GM21528 (cell line): ENCODE measurements around the gene GCGR.
"Not testable (repeated sequence)": the region's sequence is repeated elsewhere in the genome, so short reads cannot be mapped to it uniquely, and the experiment has no call there.

Experiments used
- ATAC-seq: cut with Tn5 transposase; IDR thresholded peaks from one replicate; pipeline ENCODE4 v1.9.1; 2021; ENCODE audit warnings: mild to moderate bottlenecking, moderate library complexity; ENCODE audit not compliant: unreplicated experiment, low FRiP score

The GCGR gene

DNA sequence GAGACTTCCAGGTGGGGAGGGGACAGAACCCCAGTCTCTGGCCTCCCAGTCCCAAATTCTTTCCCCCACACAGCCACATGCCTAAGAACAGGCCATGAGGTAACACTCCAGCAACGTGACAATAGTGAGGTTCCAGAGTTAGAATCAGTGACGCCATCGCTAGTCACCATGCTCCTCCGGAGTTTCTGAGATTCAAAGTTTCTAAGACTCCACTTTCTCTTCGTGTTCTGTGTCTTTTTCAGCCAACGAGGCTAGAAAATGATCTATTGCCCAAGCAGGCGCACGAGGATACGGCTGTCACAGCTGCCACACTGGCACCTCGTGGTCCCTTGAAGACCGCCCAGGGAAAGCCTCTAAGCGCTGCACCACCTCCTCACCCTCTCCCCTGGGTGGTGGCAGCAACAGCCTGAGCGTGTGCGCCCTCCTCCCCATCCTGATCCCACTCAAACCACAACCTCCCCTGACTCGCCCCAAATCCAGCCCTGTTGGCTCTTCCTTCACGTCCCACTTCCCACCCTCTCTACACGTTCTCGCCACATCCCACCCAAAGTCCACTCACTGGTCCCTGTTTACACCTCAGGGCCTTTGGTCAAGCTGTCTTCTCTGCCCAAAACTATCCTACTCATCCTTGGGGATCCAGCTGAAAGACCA is 28.1 kb downstream of the GCGR start:
- peak; percentile 19 for ATAC-seq

DNA sequence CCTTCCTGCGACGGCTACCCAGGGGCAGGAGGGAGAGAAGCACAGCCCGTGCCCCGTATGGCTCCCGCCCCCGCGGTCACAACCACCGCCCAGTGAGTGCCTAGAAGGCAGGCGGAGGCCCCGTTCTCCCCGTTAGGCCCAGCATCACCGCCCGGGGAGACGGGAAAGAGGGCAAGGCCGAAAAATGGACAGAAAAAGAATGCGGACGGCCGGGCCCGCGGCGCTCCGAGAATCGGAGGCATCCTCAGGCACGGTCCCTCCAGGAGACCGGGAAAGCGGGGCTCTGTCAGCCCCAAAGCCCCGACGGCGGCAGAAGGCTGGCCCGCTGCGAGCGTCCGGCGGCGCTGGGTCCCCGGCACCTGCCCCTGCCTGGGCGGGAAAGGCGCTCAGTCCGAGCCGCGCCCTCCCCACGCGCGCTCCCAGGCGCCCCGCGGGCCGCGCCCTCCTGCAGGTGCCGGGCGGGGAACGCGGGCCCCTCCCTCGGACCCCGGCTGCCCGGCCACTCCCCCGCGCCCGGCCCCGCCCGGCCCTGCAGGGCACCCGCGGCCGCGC is 28.7 kb downstream of the GCGR start:
- peak; percentile 59 for ATAC-seq

DNA sequence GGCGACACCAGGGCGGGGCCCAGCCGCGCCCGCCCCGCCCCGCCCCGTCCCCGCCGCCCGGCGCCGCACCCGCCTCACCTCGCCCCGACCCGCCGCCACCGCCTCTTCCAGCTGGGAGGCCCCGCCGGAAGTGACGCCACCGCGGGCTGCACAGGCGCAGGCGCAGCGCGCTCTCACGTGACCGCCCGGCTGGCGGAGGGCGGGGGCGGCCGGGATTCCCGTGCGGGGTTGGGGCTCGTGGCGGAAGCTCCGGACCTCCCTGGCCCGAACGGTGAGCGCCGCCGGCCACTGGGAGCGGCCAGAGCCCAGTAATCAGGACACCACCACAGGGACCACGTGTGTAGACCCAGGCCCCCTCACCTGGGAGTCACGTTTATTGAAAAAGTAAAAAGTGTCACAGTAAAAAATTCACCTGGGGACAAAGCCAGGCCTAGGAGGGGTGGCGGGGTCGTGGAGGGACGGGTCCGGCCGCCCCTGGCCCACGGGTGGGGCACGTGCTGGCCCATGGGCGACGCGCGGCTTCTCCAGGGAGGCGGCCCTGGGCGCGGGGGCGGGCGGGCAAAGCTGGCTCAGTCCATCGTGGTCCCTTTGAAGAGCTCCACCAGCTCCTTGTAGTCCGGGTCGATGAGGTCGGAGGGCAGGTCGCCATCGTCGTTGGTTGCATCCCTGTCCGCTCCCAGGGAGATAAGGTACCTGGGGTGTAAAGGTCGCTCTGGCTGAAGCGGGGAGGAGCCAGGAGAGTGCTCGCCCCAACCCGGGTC is 29.4 kb downstream of the GCGR start, which contains the start of gene MCRIP1:
Gene MCRIP1 (minus strand): TSS at position 132 of the 761 bp plus-strand sequence. CDS start 8,785 bp downstream, outside the sequence.
- peak; percentile 59 for ATAC-seq

DNA sequence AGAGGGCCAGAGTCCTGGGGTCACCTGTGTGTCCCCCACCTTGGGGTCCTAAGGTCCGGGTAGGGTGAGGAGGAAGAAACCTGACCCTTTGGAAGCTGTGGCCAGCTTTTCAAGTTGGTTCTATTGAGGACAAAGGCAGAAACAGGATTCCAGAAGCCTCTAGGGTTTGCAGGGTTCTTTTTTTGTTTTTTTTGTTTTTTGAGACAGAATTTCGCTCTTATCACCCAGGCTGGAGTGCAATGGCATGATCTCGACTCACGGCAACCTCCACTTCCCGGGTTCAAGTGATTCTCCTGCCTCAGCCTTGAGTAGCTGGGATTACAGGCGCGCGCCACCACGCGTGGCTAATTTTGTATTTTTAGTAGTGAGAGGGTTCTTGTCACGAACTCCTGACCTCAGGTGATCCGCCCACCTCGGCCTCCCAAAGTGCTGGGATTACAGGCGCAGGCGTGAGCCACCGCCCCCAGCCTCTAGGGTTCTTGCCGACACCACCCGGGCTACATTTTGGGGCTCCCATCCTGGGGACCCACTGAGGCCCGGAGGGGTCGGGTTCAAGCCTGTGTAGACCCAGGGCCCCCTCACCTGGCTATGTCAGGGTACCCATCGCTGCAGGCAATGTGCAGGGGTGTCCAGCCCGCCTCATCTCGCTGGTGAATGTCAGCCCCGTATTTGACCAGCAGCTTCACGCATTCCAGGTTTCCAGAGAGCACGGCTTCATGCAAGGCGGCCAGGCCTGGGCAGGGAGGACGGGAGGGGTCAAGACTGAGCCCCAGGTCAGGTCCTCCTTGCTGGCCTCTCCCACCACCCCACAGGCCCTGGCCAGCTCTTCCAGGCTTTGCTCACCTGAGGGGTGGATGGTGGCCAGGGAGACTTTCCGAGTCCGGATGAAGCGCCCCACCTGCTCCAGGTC is 30.2 kb downstream of the GCGR start:
- ATAC-seq, result no peak

DNA sequence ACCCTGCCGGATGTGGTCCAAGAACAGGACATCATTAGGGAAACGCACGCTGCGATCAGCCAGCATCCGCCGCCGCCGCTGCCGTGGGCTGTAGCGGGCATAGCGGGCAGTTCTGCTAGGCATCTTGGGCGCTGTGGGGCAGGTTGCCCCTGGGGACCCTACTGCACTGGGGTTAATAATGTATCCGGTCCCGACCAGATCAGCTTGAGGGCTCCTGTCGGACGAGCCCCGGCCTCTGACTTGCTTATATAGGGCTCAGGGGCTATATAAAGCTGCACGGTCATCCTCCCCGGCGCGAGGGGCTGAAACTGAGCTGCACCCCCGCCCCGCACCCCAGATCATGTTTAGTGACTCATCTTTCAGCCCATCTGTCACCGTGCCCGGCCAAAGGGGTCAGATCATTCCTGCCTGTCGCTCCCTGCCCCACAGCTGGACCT is 30.9 kb downstream of the GCGR start, which contains the start of gene PPP1R27:
Gene PPP1R27 (minus strand): TSS at position 220 of the 437 bp plus-strand sequence. CDS start 97 bp downstream, at position 123.
- no peak for ATAC-seq

DNA sequence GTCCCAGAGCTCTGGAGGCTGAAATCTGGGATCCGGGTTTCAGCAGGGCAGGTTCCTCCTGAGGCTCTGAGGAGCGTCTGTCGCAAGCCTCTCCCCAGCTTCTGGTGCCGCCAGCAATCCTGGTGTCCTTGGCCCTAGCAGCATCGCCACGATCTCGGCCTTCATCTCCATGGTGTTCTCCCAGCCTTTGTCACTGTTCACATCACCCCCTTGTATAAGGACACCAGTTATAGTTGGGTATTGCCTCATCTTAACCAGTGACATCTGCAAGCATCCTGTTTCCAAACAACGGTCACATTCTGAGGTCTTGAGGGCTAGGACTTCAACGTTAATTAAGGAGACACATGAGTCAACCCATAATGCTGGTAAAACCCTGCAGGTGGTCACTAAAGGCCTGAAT is 33.7 kb downstream of the GCGR start:
- no peak for ATAC-seq

DNA sequence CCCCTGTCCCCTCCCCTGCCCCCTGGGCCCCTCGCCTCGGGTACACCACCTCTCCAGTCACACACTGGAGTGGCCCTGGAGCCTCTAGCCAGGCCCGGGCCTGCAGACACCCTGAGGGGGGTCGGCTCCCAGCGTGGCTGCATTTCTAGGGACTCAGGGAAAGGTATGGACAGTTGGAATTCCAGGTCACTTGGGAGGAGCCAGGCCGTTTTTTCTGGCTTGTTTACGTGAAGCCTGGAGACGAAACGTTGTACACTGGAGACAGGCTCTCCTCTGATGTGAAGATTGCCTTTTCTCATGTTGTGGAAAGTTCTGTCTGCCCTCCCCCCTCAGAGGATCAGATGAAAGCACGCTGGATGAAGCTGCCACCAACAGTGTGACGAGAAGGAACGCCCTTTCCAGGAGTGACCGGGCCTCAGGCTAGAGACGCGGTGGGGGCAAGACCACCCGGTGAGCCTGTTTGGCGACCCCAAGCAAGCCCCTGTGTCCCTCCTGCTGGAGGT is 34.9 kb downstream of the GCGR start:
- ATAC-seq, result no peak

DNA sequence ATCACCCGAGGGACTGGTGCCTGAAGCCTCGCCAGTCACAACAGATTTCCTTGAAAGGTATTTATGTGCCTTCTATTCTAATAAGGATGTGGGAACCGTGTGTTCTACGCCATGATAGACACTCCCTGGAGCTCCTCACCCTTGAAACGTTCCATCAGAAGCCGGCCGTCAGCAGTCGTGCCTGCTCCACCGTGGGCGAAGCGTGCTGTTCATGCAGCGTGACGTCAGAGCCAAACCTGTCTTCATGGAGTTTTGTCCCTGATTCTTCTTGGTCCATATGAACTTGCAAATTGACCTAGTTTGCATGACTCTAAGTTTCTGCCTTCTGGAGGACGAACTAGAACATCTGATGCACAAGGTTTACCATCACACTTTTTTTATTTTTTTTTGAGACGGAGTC is 35.4 kb downstream of the GCGR start:
- ATAC-seq, result no peak

DNA sequence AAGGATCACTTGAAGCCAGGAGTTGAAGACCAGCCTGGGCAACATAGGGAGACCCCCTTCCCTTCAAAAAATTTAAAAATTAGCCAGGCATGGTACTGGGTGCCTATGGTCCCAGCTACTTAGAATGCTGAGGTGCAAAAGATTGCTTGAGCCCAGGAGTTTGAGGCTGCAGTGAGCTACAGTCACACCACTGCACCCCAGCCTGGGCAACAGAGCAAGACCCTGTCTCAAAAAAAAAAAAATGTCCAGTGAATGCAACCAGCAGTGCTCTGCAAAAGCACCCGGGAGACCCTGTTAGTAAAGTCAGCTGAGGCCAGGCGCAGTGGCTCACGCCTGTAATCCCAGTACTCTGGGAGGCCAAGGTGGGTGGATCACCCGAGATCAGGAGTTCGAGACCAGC is 36.1 kb downstream of the GCGR start:
- not testable (repeated sequence) for ATAC-seq

DNA sequence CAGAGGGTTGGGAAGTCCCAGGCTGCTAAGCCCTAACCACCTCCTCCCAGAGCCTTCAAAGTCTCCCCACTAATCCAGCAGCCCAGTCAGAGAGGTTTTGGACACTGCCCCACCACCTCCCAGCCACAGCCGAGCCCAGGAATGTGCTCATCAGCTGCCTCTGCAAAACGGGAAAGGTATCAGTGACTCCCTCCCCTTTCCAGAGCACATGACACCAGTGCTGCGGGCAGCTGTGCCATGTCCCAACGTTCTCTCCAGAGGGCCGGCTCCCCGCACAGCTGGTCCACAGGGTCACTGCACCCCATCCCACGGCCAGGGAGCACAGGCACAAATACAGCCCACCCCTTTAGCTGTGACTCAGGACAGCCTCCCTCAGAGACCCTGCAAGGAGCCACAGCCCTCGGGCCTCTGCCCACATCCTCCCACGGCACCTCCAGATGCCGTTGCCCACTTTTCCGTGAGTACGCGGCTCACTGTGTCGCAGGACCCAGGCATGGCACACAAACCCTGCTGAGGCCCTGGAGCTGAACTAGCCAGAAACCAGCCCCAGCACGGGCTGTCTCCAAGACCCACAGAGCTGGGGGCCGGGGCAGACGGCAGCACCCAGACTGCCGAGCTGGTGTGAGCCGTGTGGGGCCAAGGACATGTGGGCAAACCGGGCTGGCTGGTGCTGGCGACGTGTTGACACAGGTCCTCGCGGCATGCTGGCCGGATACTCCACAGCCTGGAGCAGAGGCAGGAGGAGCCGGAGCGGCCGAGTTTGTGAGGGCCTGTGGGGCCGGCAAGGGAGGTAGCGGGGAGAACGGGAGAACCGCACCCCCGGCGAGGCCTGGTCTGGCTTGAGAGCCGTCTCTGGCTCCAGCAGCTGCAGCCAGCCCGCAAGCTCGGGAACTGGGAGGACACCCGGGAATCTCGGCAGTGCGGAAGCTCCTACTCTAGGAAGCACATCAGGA is 37.2 kb downstream of the GCGR start:
- ATAC-seq, result no peak

DNA sequence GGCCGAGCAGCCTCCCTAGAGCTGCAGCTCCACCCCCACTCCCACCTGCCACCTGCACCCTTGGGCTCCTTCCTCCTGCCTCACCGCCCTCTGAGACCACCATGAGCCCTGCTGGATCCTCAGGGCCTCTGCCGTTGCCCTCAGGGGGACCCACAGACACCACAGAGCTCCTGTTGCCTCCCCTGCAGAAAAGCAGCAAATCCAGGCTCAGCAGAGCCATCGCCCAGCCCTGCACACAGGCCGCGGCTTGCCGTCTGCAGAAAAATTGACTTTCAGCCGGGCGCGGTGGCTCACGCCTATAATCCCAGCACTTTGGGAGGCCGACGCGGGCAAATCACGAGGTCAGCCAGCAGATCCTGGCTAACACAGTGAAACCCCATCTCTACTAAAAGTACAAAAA is 37.9 kb downstream of the GCGR start:
- ATAC-seq, result no peak

DNA sequence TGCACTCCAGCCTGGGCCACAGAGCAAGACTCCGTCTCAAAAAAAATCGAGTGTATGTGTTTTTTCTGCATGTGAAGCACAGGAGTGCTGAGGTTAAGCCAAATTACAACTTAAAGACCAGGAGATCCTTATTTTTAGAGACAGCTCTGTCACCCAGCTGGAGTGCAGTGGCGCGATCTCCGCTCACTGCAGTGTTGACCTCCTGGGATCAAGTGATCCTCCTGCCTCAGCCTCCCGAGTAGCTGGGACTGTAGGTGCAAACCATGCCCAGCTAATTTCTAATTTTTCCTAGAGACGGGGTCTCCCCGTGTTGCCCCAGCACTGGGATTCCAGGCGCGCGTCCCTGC is 38.4 kb downstream of the GCGR start:
- ATAC-seq, result no peak

DNA sequence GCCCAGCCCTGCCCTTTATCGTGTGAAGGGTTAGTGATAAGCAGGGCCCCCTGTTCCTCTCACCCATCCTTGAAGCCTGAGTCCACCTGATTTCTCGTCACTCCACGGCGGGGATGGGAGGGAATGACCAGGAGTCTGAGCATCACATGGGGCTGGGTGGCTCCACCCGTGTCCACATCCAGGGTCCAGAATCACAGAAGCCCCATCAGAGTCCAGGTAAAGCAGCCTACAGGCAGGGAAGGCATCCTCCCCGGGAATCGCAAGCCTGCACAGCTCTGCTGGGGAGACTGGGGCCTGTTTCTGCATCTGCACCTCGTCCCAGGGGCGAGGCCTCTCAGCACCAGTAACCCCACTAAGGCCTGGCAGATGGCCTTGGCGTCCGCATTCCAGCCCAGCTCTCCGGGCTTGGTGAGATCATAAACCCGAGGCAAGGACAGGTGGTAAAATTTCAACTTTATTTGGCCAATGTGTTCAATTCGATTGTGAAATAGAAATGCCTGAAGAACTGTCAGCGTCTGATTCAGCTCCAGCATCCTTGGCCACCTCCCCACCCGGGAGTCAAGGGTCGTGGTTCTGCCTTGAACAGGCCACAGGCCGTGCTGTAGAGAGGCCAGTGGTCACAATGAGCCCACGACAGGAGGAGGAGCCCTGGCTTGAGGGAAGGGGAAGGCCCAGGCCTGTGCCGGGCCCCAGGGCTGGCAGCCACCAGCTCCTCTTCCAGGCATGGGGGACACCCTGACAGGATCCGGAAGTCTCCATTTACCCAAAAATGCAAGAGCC is 39.0 kb downstream of the GCGR start:
- no peak for ATAC-seq

DNA sequence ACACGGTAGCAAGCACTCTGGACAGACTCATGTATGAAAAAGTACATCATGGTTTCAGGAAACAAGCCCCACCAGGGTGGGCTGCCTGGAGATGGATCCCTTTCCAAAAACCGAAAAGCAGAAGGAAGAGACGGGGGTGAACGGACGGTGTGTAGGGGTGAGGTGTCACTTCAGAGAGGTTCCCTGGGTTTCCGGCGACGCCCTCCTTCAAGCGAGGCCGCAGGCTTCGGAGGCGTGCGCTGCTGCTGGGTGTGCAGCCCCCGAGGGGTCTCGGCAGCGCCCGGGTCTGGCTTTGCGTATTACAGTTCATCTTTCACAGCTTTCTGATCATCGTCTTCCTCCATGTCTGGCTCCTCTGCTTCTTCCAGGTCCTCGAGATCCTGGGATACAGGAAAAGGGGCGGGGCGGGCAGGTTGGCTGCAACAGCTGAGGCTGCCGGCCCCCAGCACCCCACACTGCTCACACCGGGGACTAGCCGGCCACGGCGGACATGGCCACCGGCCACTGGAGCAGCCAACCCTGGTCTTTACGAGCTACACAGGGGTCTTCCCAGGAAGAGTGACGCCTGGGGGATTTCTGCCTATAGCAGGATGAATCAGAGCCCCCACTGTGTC is 39.9 kb downstream of the GCGR start:
- no peak for ATAC-seq

DNA sequence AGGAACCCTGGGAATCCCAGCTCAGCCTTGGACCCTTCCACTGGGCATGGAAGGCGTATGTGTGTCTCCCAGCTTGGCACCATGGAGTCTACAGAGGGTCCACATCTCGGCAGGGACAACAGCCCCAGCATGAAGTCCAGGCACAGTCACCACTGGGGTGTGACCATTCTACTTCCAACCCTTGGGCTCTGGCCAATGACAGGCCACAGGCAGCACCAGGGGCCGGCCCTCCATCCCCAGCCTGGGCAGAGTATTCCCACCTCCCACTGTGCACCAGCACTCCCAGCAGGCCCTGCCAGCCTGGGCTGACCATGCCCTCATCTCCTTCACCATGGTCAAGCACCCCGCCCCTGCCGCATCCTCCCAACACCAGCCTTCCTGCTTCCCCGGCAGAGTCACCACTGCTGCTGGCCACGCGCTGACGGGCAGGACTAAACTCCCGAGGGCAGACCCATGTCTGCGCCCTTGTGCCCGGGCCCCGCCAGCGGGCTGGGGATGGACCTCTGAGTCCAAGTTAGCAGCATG is 40.4 kb downstream of the GCGR start:
- no peak for ATAC-seq

DNA sequence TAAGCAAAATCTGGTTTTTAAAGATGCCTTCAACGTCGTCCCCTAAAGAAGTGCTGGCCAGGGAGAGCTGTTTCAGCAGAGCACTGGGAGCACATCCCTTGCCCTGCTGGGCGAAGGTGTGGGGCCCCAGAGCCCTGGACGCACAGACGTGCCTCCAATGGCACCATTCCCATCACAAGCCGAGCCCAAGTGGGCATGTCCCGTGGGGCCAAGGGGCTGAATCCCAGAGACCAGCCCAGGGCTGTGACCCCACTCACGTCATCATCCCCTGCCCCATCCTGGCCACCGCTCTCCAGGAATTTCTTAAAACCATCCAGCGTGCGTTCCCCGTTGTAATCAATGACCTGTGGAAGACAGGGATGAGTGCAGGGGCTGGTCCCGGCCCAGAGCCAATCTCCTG is 40.9 kb downstream of the GCGR start:
- no peak for ATAC-seq

DNA sequence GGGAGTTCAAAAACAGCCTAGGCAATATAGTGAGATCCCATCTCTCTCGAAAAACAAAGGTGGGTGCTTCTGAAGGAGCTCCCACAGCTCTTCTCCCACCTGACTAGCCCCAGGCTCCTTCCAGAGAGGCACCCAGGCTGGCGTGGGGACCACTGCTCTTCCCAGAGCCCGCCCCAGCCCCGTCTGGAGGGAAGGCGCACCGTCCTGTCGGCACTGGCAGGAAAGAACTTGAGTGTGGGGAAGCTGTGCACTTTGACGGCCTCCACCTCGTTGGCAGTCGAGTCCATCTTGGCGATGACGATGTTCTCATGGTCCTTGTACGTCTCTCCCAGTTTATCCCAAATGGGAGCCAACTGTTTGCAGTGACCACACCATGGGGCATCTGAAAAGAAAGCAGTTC is 41.4 kb downstream of the GCGR start:
- no peak for ATAC-seq
